ENCODE data around the gene C1RL.
A peak's percentile ranks its signal among the peaks of the same experiment; 100 is the strongest.

DNA sequence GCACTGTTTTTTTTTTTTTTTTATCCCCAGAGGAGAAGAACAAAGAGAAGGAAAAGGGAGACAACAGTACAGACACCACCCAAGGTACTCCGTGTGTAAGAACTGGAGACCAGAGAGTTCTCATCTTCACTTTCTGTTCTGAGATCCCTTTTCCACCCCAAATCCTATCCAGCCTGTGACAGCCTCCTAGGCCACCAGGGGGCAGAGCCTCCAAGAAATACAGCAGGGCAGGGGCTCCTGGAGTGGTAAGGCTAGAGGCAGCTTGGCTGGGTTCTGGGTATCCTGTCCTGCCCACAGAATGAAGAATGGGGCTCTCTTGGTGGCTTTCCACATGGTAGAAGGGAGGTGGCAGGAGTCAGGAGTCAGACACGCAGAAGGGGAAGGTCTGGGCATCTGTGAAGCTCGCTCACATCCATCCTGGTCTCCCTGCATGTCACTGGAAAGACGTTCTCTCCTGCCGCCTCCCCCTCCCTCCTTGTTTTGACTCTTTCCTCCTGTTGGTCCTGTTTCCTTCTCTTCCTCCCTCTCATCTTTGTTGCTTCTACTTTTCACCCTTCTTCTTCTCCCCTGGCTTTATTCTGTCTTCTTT, 33.1 kb upstream of the C1RL start:
- TF ChIP-seq, protein P1, sequence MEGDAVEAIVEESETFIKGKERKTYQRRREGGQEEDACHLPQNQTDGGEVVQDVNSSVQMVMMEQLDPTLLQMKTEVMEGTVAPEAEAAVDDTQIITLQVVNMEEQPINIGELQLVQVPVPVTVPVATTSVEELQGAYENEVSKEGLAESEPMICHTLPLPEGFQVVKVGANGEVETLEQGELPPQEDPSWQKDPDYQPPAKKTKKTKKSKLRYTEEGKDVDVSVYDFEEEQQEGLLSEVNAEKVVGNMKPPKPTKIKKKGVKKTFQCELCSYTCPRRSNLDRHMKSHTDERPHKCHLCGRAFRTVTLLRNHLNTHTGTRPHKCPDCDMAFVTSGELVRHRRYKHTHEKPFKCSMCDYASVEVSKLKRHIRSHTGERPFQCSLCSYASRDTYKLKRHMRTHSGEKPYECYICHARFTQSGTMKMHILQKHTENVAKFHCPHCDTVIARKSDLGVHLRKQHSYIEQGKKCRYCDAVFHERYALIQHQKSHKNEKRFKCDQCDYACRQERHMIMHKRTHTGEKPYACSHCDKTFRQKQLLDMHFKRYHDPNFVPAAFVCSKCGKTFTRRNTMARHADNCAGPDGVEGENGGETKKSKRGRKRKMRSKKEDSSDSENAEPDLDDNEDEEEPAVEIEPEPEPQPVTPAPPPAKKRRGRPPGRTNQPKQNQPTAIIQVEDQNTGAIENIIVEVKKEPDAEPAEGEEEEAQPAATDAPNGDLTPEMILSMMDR (IDR thresholded peaks at IDR 0.05): peak; percentile 40 to 76
- no peak for TF ChIP-seq POLR2A (IDR thresholded peaks at IDR 0.05)

Data from suprapubic skin (tissue), 3 donors.